ENCODE data around the gene DENR.
"Not testable (repeated sequence)": the region's sequence is repeated elsewhere in the genome, so short reads cannot be mapped to it uniquely, and the experiment has no call there.

The DENR gene

DNA sequence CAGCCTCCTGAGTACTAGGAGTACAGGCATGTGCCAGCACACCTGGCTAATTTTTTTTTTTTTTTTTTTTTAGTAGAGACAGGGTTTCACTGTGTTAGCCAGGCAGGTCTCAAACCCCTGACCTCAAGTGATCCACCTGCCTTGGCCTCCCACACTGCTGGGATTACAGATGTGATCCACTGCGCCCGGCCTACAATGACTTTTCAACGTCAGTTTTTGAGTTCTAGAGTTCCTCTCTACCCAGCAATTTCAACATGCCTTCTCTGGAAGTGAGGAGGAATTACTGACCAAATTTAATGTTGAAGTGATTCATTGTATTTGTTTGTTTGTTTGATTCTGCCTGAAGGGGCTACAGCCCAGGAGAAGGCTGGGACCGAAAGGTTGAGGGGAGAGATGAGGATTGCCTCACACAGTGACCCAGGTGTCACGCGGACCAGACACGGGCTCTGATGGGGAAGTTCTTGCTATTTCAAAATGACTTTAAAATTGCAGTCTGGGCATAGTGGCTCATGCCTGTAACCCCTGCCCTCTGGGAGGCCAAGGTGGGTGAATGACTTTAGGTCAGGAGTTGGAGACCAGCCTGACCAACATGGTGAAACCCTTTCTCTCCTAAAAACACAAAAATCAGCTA lies 8.6 kb upstream of the DENR start:
- no peak for DNase-seq

DNA sequence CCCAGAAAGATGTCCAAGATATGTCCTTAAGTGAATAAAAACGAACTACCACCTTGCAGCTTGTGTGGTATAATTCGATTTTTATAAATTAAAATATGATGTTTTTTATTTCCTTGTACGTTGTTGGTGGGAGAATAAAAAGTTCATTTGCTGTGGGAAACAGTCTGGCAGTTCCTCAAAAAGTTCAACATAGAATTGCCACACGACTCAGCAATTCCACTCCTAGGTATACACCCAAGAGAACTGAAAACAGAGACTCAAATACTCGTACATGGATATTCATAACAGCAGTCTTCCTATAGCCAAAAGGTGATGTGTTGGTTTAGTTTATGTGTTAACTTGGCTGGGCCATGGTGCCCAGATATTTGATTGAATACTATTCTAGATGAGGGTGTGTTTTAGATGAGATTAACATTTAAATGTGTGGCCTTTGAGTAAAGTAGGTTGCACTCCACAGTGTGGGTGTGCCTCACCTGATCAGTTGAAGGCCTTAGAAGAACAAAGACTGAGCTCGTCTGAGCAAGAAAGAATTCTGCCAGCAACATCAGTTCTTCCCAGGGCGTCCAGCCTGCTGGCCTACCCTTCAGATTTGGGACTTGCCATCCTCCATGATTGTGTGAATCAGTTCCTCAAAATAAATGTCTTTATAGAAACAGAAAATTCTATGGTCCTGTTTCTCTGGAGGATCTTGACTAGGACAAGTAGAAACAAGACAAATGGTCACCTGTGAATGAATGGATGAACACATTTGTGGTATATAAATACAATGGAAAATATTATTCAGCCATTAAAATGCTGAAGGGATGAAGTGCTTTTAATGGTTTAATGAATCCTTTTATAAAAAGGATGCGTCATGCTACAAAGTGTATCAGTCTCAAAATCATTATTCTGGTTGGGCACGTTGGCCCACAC lies 5.1 kb upstream of the DENR start:
- DNase-seq, result no peak

DNA sequence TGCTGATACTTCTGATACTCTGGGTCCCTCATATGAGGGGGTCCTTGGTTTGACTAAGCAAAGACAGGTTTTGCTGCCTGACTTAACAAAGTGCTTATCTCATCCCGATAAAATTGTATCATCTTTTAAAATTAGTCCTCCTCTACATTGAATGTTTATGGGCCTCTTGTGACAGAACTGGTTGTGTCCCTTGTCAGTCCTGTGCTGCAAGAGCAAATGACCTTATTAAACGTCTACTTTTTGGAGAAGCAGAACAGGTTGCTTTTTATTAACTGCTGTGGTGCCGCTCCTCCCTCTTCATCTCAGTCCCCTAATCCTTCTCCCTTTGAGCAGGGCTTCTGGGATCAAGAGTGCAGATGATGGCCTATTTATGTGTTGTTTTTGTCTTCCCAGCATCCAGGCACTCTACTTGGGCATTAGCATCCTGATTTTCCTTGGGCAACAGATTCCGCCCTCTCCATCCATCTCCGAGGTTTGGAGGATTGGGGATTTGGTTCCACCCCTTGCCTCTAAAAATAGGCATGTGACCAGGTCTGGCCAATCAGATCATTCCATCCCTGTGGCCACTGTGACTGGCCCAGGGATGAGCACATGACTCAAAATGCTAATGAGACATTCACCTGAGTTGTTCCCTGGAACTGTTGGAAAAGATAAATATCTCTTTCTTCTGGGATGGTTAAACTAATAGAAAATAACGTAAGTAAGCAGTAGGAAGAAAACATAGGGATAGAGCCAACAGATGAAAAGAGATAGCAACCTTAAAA lies 2.9 kb upstream of the DENR start:
- no peak for DNase-seq

DNA sequence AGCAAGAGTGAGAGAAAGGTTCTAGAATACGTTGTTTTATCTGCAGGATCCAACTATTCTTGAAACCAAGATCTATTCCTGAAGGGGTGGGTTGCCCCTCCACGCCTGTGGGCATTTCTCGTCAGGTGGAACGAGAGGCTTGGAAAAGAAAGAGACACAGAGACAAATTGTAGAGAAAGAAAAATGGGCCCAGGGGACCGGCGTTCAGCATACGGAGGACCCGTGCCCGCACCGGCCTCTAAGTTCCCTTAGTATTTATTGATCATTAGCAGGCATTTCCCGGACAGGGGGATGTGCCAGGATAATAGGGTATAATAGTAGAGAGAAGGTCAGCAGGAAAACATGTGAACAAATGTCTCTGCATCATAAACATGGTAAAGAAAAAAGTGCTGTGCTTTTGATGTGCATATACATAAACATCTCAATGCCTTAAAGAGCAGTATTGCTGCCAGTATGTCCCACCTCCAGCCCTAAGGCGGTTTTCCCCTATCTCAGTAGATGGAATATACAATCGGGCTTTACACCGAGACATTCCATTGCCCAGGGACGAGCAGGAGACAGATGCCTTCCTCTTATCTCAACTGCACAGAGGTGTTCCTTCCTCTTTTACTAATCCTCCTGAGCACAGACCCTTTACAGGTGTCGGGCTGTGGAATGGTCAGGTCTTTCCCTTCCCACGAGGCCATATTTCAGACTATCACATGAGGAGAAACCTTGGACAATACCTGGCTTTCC lies 1.7 kb upstream of the DENR start:
- DNase-seq, result not testable (repeated sequence)

DNA sequence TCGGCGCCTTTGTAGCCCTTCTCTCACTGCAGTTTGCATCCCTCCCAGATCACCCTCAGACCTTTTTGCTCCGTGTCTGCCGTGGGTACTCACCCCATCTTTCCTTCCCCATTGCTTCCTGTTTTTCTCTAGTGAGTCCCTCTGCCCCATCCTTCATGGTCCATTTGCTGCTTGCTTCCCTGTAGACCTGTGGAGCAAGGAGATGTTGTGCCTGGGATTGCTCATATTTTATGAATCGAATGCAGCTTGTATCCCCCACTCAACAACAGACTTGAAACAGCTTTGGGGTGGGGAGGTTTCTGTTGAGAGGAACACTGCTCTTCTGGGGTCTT lies 661 bp downstream of the DENR start:
- no peak for DNase-seq

DNA sequence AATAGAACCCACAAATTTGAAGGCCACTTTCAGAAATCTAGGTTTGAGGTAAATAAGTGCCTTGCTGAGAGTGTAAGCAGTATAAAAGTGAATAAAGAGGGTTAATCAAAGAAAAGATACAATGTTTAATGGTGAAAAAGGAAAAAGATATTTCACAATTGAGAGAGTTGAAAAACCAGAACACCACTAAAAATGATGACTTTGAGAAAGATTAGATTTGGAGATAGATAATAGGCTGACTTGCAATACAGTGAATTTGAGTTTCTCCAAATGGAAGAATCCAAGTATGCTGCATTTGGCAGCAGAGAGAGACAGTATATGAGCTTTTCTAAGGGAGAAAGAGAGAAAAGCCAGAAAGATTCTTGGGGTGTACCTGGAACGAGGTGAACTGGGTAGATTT lies 2.2 kb downstream of the DENR start:
- no peak for DNase-seq

DNA sequence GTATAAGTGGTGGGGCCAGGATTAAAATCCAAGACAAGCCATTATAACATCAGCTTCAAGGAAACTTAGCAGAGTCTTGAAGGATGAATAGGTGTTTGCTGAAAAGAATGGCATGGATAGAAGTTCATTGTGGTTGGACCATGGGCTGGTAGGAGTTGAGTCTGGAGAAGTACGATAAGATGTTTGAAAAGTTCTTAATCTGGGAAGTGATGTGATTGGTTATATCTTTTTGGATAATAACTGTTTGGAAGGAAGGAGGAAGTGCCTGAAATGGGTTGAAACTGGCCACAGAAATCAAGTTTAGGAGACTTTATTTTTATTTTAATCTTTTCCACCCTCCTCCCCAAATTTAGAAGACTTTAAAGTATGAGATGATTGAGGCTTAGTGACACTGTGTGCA lies 4.9 kb downstream of the DENR start:
- no peak for DNase-seq

DNA sequence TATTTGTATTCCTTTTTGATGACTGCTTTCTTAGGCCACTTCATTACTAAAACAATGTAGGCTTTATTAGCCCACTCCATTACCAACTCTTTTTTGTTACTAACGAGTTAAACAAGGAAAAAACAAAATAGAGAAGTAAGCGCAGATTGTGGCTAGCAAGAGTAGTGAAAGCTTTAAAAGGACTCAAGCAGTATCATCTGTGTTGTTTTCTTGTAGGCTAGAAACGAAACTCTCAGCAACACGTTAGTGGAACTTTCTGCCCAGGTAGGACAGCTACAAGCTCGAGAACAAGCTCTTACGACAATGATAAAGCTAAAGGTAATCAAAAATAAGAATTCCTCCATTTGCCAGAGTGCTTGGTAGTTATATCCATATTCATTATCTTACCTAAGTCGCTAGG lies 32.9 kb downstream of the DENR start:
- no peak for DNase-seq

DNA sequence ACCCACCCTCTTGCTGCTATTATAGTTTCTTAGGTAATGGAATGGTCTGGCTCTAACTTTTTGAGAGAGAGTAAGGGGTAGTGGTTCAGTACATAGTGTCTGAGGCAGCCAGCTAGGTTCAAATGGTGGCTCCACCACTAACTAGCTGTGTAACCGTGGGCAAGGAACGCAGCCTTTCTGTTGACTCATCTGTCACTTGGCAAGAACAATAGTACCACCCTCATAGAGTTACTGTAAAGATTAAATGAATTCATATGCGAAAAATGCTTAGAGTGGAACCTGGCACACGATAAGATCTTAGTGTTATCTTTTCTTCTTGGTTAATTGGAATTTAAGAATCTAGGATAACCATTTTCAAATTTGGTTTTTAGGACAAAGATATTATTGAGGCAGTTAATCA lies 35.8 kb downstream of the DENR start:
- no peak for DNase-seq

DNA sequence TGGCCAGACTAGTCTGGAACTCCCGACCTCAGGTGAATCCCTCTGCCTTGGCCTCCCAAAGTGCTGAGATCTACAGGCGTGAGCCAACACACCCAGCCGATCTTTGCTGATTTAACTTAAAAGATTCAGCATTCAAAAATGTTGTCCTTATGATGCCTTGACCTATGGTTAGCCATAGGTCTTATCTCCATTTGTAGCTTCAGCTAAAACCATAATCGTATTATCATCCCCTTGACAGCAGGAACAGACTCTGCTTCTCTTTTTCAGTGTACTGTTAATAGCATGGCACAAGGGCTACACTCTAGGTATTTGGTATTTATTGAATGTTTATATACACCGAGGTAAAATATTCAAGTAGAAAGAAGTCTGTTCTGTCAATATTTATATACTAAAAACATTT lies 37.0 kb downstream of the DENR start:
- DNase-seq, result no peak

DNA sequence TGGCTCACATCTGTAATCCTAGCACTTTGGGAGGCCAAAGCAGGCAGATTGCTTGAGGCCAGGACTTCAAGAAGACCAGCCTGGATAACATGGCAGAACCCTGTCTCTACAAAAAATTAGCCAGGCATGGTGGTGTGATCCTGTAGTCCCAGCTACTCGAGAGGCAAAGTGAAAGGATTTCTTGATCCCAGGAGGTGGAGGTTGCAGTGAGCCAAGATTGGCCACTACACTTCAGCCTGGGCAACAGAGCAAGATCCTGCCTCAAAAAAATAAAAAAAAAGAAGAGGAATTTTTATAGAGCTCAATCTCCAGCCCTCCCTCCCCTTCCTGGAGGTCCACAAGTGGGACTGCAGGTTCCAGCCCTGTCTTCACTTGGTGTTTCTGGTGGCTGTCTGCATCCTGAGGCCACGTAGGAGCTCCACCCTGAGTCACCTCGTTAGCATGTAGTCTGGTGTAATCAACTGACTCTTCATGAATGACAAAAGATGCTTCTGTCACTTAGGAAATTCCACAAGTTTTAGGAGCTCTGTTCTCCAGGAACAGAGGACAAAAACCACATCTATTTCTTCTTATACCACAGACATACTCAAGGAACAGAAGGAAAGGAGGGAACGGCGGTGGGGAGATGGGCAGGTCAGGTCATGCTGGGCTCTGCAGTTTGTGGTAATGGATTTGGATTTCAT lies 37.9 kb downstream of the DENR start:
- no peak for DNase-seq

DNA sequence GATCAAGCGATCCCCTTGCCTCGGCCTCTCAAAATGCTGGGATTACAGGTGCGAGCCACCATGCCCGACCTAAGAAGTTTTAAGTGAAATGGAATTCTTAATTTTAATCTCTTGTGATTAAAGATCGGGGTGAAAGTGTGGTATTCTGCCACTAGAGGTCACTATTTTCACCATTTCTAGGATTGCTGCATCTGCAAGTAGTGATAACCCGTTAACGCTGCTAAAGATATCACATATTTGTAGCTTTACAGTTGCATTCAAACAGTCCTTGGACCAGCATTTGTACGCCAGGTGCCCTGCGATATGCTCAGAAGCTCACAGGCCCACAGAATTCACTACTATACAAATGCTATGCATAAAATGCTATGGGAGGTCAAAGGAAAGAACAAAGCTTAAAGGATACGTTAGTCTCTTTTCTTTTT lies 41.1 kb downstream of the DENR start:
- DNase-seq, result no peak

DNA sequence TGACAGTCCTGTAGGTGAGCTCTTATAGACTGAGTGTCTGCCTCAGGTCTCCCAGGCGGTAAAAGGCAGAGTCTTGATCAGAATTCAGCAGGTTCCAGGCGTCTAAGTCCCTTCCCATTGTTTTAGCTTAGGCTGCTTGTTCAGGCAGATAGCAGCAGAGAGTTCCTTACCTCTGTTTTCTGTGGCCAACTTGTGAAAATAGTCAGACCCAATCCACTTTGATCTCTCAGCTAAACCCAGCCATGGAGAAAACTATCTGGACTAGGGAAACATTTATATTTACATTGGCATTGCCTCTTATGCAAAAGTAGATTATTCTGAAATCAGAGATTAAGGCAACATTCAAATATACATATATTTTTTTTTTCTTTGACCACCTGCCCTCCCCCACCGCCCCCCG lies 43.2 kb downstream of the DENR start:
- no peak for DNase-seq

DNA sequence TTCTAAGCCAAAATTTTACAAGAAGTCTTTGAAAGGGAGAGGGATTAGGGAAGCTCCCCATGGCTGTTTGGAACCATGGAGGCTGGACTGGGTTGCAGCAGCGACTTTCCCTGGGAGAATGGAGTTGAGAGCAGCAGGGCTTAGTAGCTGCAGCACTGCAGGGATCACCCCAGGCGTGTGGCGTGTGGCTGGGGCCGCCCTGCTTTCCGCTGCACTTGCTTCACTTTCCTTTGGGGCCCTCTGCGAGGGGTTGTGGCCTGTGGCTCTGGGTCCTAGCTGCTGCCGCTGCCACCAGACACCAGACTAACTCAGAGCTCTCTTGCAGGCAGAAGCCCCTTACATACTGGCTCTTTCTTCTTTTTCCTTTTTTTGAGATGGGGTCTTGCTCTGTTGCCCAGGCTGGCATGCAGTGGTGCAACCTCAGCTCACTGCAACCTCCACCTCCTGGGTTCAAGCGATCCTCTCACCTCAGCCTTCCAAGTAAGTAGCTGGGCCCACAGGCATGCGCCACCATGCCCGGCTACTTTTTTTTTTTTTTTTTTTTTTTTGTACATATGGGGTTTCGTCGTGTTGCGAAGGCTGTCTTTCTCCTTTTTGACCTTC lies 47.1 kb downstream of the DENR start:
- no peak for DNase-seq

DNA sequence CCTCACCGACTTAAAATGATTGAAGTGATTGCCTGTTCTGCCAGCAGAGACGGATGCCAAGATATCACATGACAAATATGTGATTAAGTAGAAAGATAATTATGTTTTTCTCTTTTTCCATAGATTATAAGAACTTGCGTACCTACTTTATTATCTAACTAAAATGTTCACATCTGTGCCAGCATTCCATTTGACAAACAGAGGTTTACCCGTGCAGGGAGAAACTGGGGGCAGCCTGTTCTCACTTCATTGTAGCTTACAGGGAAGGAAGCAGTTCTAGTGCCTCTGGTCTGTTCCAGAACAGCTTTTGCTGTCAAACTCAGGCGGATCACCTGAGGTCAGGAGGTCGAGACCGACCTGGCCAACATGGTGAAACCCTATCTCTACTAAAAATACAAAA lies 51.3 kb downstream of the DENR start:
- no peak for DNase-seq

DNA sequence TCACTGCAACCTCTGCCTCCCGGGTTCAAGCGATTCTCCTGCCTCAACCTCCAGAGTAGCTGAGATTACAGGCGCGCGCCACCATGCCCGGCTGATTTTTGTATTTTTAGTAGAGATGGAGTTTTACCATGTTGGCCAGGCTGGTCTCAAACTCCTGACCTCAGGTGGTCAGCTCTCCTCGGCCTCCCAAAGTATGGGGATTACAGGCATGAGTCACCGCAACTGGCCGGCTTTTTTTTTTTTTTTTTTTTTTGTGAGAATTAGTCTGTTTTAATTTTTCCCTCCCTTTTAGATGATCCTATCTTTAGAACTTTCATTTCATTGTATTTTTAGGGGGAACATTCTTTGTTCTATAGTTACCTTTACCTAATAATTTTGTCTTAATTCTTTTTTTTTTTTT lies 52.3 kb downstream of the DENR start:
- not testable (repeated sequence) for DNase-seq

DNA sequence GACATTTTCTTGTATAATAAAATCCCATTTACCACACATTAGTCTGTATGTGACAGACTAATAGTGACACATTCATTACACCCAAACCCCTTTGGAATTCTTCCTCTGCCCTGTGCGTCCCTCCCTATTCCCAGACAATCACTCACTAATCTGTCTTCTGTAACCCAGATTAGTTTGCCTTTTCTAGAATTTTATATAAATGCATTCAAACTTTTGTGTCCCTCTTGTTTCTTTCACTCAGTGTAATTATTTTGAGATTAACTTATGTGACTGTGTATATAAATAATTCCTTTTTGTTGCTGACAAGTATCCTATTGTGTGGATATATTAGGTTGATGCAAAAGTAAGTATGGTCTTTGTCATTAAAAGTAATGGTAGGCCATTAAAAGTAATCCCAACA lies 55.0 kb downstream of the DENR start:
- no peak for DNase-seq

DNA sequence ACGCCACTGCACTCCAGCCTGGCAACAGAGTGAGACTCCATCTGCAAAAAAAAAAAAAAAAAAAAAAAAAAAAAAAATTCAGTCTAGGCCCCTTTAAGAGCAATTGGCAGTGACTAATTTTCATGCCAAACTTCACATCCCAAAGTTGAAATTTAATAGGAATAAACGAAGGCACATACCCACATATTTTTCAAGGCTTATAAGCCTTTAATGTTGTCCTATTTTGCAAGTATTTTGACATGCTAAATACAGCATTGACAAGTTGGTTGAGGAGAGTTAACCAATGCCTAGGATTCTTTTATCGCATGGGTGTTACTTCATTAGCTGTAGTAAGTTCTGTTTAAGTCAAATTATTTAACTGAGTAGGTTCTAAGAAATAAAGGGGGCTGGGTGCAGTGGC lies 59.2 kb downstream of the DENR start:
- DNase-seq, result no peak

DNA sequence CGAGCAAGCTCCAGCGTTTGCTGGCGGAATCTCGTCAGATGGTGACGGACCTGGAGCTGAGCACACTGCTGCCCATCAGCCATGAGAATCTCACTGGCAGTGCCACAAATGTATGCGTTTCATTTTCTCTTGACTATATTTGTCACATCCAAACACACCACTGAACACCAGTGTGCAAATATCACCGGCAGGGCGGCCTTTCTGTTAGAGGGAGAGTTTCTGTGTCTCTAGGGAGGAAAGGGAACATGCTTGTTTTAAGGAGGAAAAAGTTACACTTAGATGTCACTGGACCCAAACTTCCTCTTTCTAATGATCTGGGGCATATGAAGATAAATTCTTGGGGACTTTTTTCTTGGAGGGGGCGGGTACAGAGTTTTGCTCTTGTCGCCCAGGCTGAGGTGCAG lies 60.7 kb downstream of the DENR start:
- no peak for DNase-seq

DNA sequence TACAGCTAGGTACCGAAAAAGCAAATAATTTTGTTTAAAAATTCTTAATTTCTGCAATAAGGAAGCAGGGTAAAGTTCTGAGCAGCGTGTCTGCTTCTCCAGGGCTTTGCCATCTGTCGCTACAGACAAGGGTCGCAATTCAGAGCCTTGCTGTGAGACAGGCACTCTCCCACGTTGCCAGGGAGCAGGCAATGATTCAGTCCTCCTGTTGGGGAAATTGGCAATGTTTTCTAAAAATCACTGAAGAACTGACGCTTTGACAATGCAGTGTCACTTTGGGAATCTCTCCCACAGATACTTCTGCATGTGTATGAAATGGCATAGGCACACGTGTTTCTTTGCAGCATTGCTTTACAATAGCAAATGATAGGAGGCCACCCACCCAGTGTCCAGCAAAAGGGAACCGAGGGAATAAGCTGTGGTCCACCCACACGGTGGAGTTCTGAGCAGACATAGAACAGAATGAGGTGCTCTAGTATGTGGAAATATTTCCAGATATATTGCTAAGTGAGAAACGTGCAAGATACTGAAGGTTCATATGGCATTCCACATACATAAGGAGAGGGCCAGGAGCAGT lies 66.7 kb downstream of the DENR start:
- DNase-seq, result no peak

DNA sequence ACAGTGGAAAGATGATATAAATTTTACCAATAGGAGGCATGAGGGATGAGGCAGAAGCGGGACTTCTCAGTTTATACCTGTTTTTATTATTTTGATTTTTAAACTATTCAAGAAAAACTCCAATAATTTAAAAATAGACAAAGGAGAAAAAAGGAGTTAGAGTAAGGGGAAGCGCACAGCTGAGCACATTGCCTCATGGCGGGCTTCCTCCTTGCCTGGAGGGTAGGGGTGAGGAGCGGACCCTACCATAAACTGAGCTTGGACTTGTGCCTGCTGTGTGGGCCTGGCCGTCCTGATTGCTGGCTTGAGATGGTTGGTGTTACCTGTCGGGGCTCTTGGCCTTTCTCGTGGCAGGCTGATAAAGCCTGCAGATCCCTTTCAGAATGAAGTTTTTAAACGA lies 67.5 kb downstream of the DENR start:
- no peak for DNase-seq

All from DMS79 (cell line).